ENCODE results near the gene MAGI1.

MAGI1 gene

GRCh38 chr3:65788461-65788860, 250.3 kb downstream of the MAGI1 start:
- H3K23ac ChIP-seq (ENCODE audit: low read length in 2 of 2): no peak overlapping the region
- no peak overlapping the region for H3K9ac ChIP-seq (ENCODE audit: low read length)
- no peaks in the 10 kb centered on the region for H3K27me3 ChIP-seq (ENCODE audit: control insufficient read depth in 1 of 2, insufficient read depth in 1 of 2, low read length in 2 of 2)
- no peak overlapping the region for H2BK5ac ChIP-seq (ENCODE audit: low read depth, low read length, poor library complexity, severe bottlenecking)
- no peak for DNase-seq
- H3K14ac ChIP-seq (ENCODE audit: low read length in 2 of 2): no peak overlapping the region
- H3K4ac ChIP-seq (ENCODE audit: low read depth in 1 of 2, low read length in 2 of 2): no peak overlapping the region
- 33% methylated on average over 2 of the region's 2 CpGs for WGBS
- no peaks in the 10 kb centered on the region for H3K9me3 ChIP-seq (ENCODE audit: control insufficient read depth, low read length)
- H2BK15ac ChIP-seq (ENCODE audit: low read depth, poor library complexity, severe bottlenecking): no peak overlapping the region
- H2BK12ac ChIP-seq (ENCODE audit: low read length in 2 of 2): no peak overlapping the region
- H3K36me3 ChIP-seq (ENCODE audit: control insufficient read depth in 1 of 2, insufficient read depth in 2 of 2, low read depth in 1 of 2, low read length in 2 of 2): no peaks in the 10 kb centered on the region
- H4K91ac ChIP-seq (ENCODE audit: low read length): no peak overlapping the region
- no peak overlapping the region for H3K4me3 ChIP-seq (ENCODE audit: insufficient read depth in 1 of 2, low read depth in 1 of 2, low read length in 2 of 2)
- no peak overlapping the region for H2AK5ac ChIP-seq (ENCODE audit: low read length, severe bottlenecking)
- no peak overlapping the region for H2AFZ ChIP-seq (ENCODE audit: low read depth, low read length)
- no peak overlapping the region for H3K18ac ChIP-seq (ENCODE audit: low read depth in 1 of 2, low read length in 2 of 2)
- no peak overlapping the region for H2BK120ac ChIP-seq (ENCODE audit: low read depth, low read length)
- peaks cover 3% of the 10 kb centered on the region for H3K4me1 ChIP-seq (ENCODE audit: control insufficient read depth, insufficient read depth, low read depth, low read length)
- H3K4me2 ChIP-seq (ENCODE audit: low read length, poor library complexity, severe bottlenecking): no peak overlapping the region
- no peak overlapping the region for H3K27ac ChIP-seq (ENCODE audit: low read length, poor library complexity, severe bottlenecking)
- peaks cover 15% of the 10 kb centered on the region for H3K79me1 ChIP-seq (replicated peaks; ENCODE audit: low read length, poor library complexity, severe bottlenecking)
- no peak overlapping the region for H4K8ac ChIP-seq (ENCODE audit: low read length)

GRCh38 chr3:65787827-65788226, 250.9 kb downstream of the MAGI1 start:
- Histone ChIP-seq H4K91ac (ENCODE audit: low read length) (no peak overlapping the region), H2AK5ac (ENCODE audit: low read length, severe bottlenecking) (no peak overlapping the region), H3K4me2 (ENCODE audit: low read length, poor library complexity, severe bottlenecking) (no peak overlapping the region), H3K14ac (ENCODE audit: low read length in 2 of 2) (no peak overlapping the region), H2BK120ac (ENCODE audit: low read depth, low read length) (no peak overlapping the region), H2BK12ac (ENCODE audit: low read length in 2 of 2) (no peak overlapping the region), H2AFZ (ENCODE audit: low read depth, low read length) (no peak overlapping the region), H2BK5ac (ENCODE audit: low read depth, low read length, poor library complexity, severe bottlenecking) (no peak overlapping the region), H3K4me3 (ENCODE audit: insufficient read depth in 1 of 2, low read depth in 1 of 2, low read length in 2 of 2) (no peak overlapping the region), H3K36me3 (ENCODE audit: control insufficient read depth in 1 of 2, insufficient read depth in 2 of 2, low read depth in 1 of 2, low read length in 2 of 2) (no peaks in the 10 kb centered on the region), H3K27ac (ENCODE audit: low read length, poor library complexity, severe bottlenecking) (no peak overlapping the region), H3K4ac (ENCODE audit: low read depth in 1 of 2, low read length in 2 of 2) (no peak overlapping the region), H2BK15ac (ENCODE audit: low read depth, poor library complexity, severe bottlenecking) (no peak overlapping the region), H3K18ac (ENCODE audit: low read depth in 1 of 2, low read length in 2 of 2) (no peak overlapping the region), H3K79me1 (replicated peaks; ENCODE audit: low read length, poor library complexity, severe bottlenecking) (peaks cover 16% of the 10 kb centered on the region), H3K9ac (ENCODE audit: low read length) (no peak overlapping the region), H3K23ac (ENCODE audit: low read length in 2 of 2) (no peak overlapping the region), H3K4me1 (ENCODE audit: control insufficient read depth, insufficient read depth, low read depth, low read length) (peaks cover 3% of the 10 kb centered on the region), H4K8ac (ENCODE audit: low read length) (no peak overlapping the region), H3K9me3 (ENCODE audit: control insufficient read depth, low read length) (no peaks in the 10 kb centered on the region), H3K27me3 (ENCODE audit: control insufficient read depth in 1 of 2, insufficient read depth in 1 of 2, low read length in 2 of 2) (no peaks in the 10 kb centered on the region)
- WGBS: 89% methylated on average over 1 of the region's 2 CpGs
- no peak for DNase-seq

- no peak overlapping the region for H4K8ac ChIP-seq (ENCODE audit: low read length)
- no peak overlapping the region for H2BK120ac ChIP-seq (ENCODE audit: low read depth, low read length)
- no peak overlapping the region for H4K91ac ChIP-seq (ENCODE audit: low read length)
- H3K4ac ChIP-seq (ENCODE audit: low read depth in 1 of 2, low read length in 2 of 2): no peak overlapping the region
- H3K4me1 ChIP-seq (ENCODE audit: control insufficient read depth, insufficient read depth, low read depth, low read length): peaks cover 3% of the 10 kb centered on the region
- H3K27ac ChIP-seq (ENCODE audit: low read length, poor library complexity, severe bottlenecking): no peak overlapping the region
- WGBS: 79% methylated on average over 2 of the region's 5 CpGs
- DNase-seq: no peak
- no peak overlapping the region for H2AK5ac ChIP-seq (ENCODE audit: low read length, severe bottlenecking)
- no peak overlapping the region for H3K9ac ChIP-seq (ENCODE audit: low read length)
- H3K4me2 ChIP-seq (ENCODE audit: low read length, poor library complexity, severe bottlenecking): no peak overlapping the region
- H2BK5ac ChIP-seq (ENCODE audit: low read depth, low read length, poor library complexity, severe bottlenecking): no peak overlapping the region
- H3K4me3 ChIP-seq (ENCODE audit: insufficient read depth in 1 of 2, low read depth in 1 of 2, low read length in 2 of 2): no peak overlapping the region
- H3K14ac ChIP-seq (ENCODE audit: low read length in 2 of 2): no peak overlapping the region
- no peaks in the 10 kb centered on the region for H3K9me3 ChIP-seq (ENCODE audit: control insufficient read depth, low read length)
- H3K36me3 ChIP-seq (ENCODE audit: control insufficient read depth in 1 of 2, insufficient read depth in 2 of 2, low read depth in 1 of 2, low read length in 2 of 2): no peaks in the 10 kb centered on the region
- no peak overlapping the region for H3K18ac ChIP-seq (ENCODE audit: low read depth in 1 of 2, low read length in 2 of 2)
- H2AFZ ChIP-seq (ENCODE audit: low read depth, low read length): no peak overlapping the region
- no peak overlapping the region for H2BK12ac ChIP-seq (ENCODE audit: low read length in 2 of 2)
- no peaks in the 10 kb centered on the region for H3K27me3 ChIP-seq (ENCODE audit: control insufficient read depth in 1 of 2, insufficient read depth in 1 of 2, low read length in 2 of 2)
- H2BK15ac ChIP-seq (ENCODE audit: low read depth, poor library complexity, severe bottlenecking): no peak overlapping the region
- peaks cover 13% of the 10 kb centered on the region for H3K79me1 ChIP-seq (replicated peaks; ENCODE audit: low read length, poor library complexity, severe bottlenecking)
- no peak overlapping the region for H3K23ac ChIP-seq (ENCODE audit: low read length in 2 of 2)
These were observed 251.4 kb downstream of the MAGI1 start for GRCh38 chr3:65787340-65787739.

GRCh38 chr3:65786890-65787289, 251.8 kb downstream of the MAGI1 start:
- H2BK15ac ChIP-seq (ENCODE audit: low read depth, poor library complexity, severe bottlenecking): no peak overlapping the region
- no peak overlapping the region for H2BK120ac ChIP-seq (ENCODE audit: low read depth, low read length)
- DNase-seq: no peak
- H3K18ac ChIP-seq (ENCODE audit: low read depth in 1 of 2, low read length in 2 of 2): no peak overlapping the region
- H3K23ac ChIP-seq (ENCODE audit: low read length in 2 of 2): no peak overlapping the region
- no peak overlapping the region for H2BK12ac ChIP-seq (ENCODE audit: low read length in 2 of 2)
- no peak overlapping the region for H4K8ac ChIP-seq (ENCODE audit: low read length)
- no peak overlapping the region for H2AK5ac ChIP-seq (ENCODE audit: low read length, severe bottlenecking)
- H2BK5ac ChIP-seq (ENCODE audit: low read depth, low read length, poor library complexity, severe bottlenecking): no peak overlapping the region
- H3K4ac ChIP-seq (ENCODE audit: low read depth in 1 of 2, low read length in 2 of 2): no peak overlapping the region
- H3K9ac ChIP-seq (ENCODE audit: low read length): no peak overlapping the region
- WGBS: 93% methylated on average over 2 of the region's 3 CpGs
- H2AFZ ChIP-seq (ENCODE audit: low read depth, low read length): no peak overlapping the region
- no peaks in the 10 kb centered on the region for H3K9me3 ChIP-seq (ENCODE audit: control insufficient read depth, low read length)
- H4K91ac ChIP-seq (ENCODE audit: low read length): no peak overlapping the region
- H3K4me1 ChIP-seq (ENCODE audit: control insufficient read depth, insufficient read depth, low read depth, low read length): peaks cover 3% of the 10 kb centered on the region
- no peak overlapping the region for H3K4me2 ChIP-seq (ENCODE audit: low read length, poor library complexity, severe bottlenecking)
- no peaks in the 10 kb centered on the region for H3K36me3 ChIP-seq (ENCODE audit: control insufficient read depth in 1 of 2, insufficient read depth in 2 of 2, low read depth in 1 of 2, low read length in 2 of 2)
- H3K27ac ChIP-seq (ENCODE audit: low read length, poor library complexity, severe bottlenecking): no peak overlapping the region
- H3K27me3 ChIP-seq (ENCODE audit: control insufficient read depth in 1 of 2, insufficient read depth in 1 of 2, low read length in 2 of 2): no peaks in the 10 kb centered on the region
- peaks cover 15% of the 10 kb centered on the region for H3K79me1 ChIP-seq (replicated peaks; ENCODE audit: low read length, poor library complexity, severe bottlenecking)
- no peak overlapping the region for H3K14ac ChIP-seq (ENCODE audit: low read length in 2 of 2)
- H3K4me3 ChIP-seq (ENCODE audit: insufficient read depth in 1 of 2, low read depth in 1 of 2, low read length in 2 of 2): no peak overlapping the region
